Esophagus muscularis mucosa (tissue), 4 donors: ENCODE measurements around the gene PHC3. TPM values are rescaled to one million over a fixed set of nuclear protein-coding genes. Genes with fewer than 3 reads are reported as not detected.

Experiments
- DNase-seq: peaks from one replicate; pipeline ENCODE4 v3.0.0-alpha.2; 2017; ENCODE audit errors: extremely low spot score
- H3K27ac ChIP-seq, 4 donors: fragments of 200-600 bp; sonication (generic); replicated peaks in 1 of 4; 1 replicate in 3 of 4; 2 replicates in 1 of 4; pipeline ENCODE4 v1.5.1; 2016 to 2019; ENCODE audit warnings: mild to moderate bottlenecking in 1 of 4
- H3K27me3 ChIP-seq, 4 donors: fragments of 200-600 bp; sonication (generic); one replicate each; pipeline versions ENCODE4 v1.5.1 to v1.6.0; 2016 to 2019
- H3K36me3 ChIP-seq, 4 donors: fragments of 200-600 bp; sonication (generic); one replicate each; pipeline ENCODE4 v1.5.1; 2016 to 2019
- H3K4me1 ChIP-seq, 4 donors: fragments of 200-600 bp; sonication (generic); one replicate each; pipeline ENCODE4 v1.5.1; 2016 to 2019
- H3K4me3 ChIP-seq, 4 donors: fragments of 200-600 bp; sonication (generic); 1 replicate in 2 of 4; 2 replicates in 2 of 4; pipeline ENCODE4 v1.5.1; 2016 to 2019; ENCODE audit warnings: mild to moderate bottlenecking in 4 of 4, moderate library complexity in 1 of 4
- H3K9me3 ChIP-seq, 4 donors: fragments of 200-600 bp; sonication (generic); 1 replicate in 3 of 4; 2 replicates in 1 of 4; pipeline ENCODE4 v1.5.1; 2016 to 2019
- CTCF ChIP-seq, 3 experiments: fragments of 200-600 bp in 2 of 3; fragments of 450-650 bp in 1 of 3; sonication (generic) in 2 of 3; IDR thresholded peaks; one replicate each; pipeline ENCODE4 v1.5.1; 2017 to 2019; ENCODE audit warnings: antibody characterized with exemption in 3 of 3, mild to moderate bottlenecking in 2 of 3, moderate library complexity in 1 of 3
- EP300 ChIP-seq: sonication (generic); formaldehyde crosslinking; IDR thresholded peaks from one replicate; pipeline ENCODE4 v1.6.1; 2017; ENCODE audit warnings: antibody characterized with exemption
- POLR2A ChIP-seq: fragments of 450-650 bp; IDR thresholded peaks from one replicate; pipeline ENCODE4 v1.6.1; 2017; ENCODE audit warnings: antibody characterized with exemption, moderate library complexity, mild to moderate bottlenecking, low read depth
- POLR2AphosphoS5 ChIP-seq, 2 donors: sonication (generic); formaldehyde crosslinking; IDR thresholded peaks; one replicate each; pipeline ENCODE4 v1.6.1; 2017; ENCODE audit warnings: antibody characterized with exemption in 2 of 2
- WGBS: methylation state at CpG from one replicate; pipeline ENCODE4 v1.1.5; 2018; 5-methylcytosine and 5-hydroxymethylcytosine counted together
- intact Hi-C: fragments of 100-400 bp; cut with DNase I; formaldehyde crosslinking; loops from one replicate; pipeline ENCODE4 v1.15.1; 2023
- total RNA-seq, 4 donors: library from RNA; depleted of rRNA; stranded (reverse); fragments of >200 nt; gene quantifications; one replicate each; pipeline versions ENCODE4 v1.1.0 to v1.2.1, GENCODE V29; 2016

Gene PHC3
- total RNA-seq, 4 donors from 2014 or later = 53.7 to 83.1 (median 70.8) TPM

DNA sequence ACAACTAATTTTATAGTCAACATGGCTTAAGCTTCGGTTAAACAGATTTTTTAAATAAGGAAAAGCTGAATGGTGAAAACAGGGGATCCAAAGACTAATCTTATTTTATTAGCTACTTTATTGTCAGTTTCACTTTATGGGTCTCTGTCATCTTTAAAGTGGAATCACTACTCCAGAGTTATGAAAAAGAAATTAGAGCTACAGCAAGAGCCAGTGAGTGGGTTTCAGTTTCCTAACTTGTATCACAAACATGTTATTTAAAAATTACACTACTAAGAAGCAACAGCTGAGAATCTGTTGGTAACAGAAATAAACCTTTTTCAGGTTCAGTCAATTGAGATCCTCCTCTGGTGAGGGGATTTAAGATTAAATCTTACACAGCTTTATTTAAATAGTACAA lies 10.0 kb downstream of the PHC3 start:
- intact Hi-C loops = no loop called here

DNA sequence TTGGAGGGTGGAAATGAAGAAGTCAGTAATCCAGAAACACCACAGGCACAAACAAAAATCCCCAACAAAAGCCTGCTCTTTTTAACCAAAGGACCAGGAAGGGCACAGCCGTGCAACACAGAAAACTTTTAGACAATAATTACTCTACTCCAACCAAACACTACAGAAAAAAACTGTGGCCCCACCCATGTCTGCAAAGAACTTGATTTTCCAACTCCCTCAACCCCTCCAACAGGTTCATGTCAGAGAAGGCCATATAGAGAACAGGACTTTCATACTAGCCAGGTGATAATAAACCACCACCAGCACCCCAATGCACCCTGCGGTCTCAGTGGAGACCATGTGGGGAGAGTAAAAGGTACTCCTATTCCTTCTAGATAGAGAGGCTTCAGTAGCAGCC lies 16.8 kb downstream of the PHC3 start:
- peak overlapping the region in 1 of 4 donors; percentile 28 for H3K27ac ChIP-seq
- no peaks in the 10 kb centered on the region for H3K9me3 ChIP-seq
- H3K4me3 ChIP-seq = no peak overlapping the region
- no peak for DNase-seq
- 61% methylated on average over 2 of the region's 2 CpGs for WGBS
- TF ChIP-seq EP300 = no peak
- TF ChIP-seq POLR2AphosphoS5 (IDR thresholded peaks at IDR 0.05) = no peak
- TF ChIP-seq POLR2A = no peak
- TF ChIP-seq CTCF (IDR thresholded peaks at IDR 0.05) = no peak
- intact Hi-C loops = no loop called here
- H3K27me3 ChIP-seq = no peaks in the 10 kb centered on the region
- H3K4me1 ChIP-seq = peaks cover 15 to 53% (median 45%) of the 10 kb centered on the region in 4 donors
- H3K36me3 ChIP-seq = peaks cover 1 to 77% (median 54%) of the 10 kb centered on the region in 4 donors

More for the DNA sequence above, 10.0 kb downstream of the PHC3 start:
- H3K36me3 ChIP-seq = peaks cover 43 to 99% (median 76%) of the 10 kb centered on the region in 4 donors
- no peak overlapping the region for H3K4me3 ChIP-seq
- H3K4me1 ChIP-seq = peaks cover 9 to 63% (median 52%) of the 10 kb centered on the region in 4 donors
- TF ChIP-seq EP300 (no peak), POLR2A (no peak), CTCF (IDR thresholded peaks at IDR 0.05) (no peak)
- 81% methylated on average over 1 of the region's 1 CpG for WGBS
- H3K27me3 ChIP-seq = no peaks in the 10 kb centered on the region
- DNase-seq = no peak
- H3K9me3 ChIP-seq = no peaks in the 10 kb centered on the region
- no peak overlapping the region for H3K27ac ChIP-seq

- Histone ChIP-seq H3K27ac (peak overlapping the region in 1 of 4 donors; percentile 28), H3K4me3 (no peak overlapping the region), H3K9me3 (no peaks in the 10 kb centered on the region), H3K36me3 (peaks cover 0 to 71% (median 48%) of the 10 kb centered on the region in 4 donors), H3K4me1 (peaks cover 15 to 50% (median 47%) of the 10 kb centered on the region in 4 donors), H3K27me3 (no peaks in the 10 kb centered on the region)
- WGBS = 92% methylated on average over 4 of the region's 4 CpGs
- no peak for DNase-seq
- intact Hi-C loops = no loop called here
- no peak for TF ChIP-seq POLR2AphosphoS5 (IDR thresholded peaks at IDR 0.05)
- no peak for TF ChIP-seq CTCF (IDR thresholded peaks at IDR 0.05)
- TF ChIP-seq POLR2A = no peak
- no peak for TF ChIP-seq EP300
Measured at GRCh38 chr3:170163956-170164645, 17.4 kb downstream of the PHC3 start.

GRCh38 chr3:170162630-170163029 lies 18.9 kb downstream of the PHC3 start:
- no peaks in the 10 kb centered on the region for H3K9me3 ChIP-seq
- intact Hi-C loops = no loop called here
- peaks cover 0 to 67% (median 45%) of the 10 kb centered on the region in 4 donors for H3K36me3 ChIP-seq
- no peak overlapping the region for H3K4me3 ChIP-seq
- H3K4me1 ChIP-seq = peaks cover 15 to 57% (median 51%) of the 10 kb centered on the region in 4 donors
- no peak for TF ChIP-seq POLR2AphosphoS5 (IDR thresholded peaks at IDR 0.05)
- no peak for TF ChIP-seq CTCF (IDR thresholded peaks at IDR 0.05)
- TF ChIP-seq POLR2A = no peak
- no peak for DNase-seq
- H3K27me3 ChIP-seq = no peaks in the 10 kb centered on the region
- H3K27ac ChIP-seq = no peak overlapping the region

GRCh38 chr3:170162052-170162451 lies 19.5 kb downstream of the PHC3 start:
- intact Hi-C loops = no loop called here
- peaks cover 15 to 61% (median 52%) of the 10 kb centered on the region in 4 donors for H3K4me1 ChIP-seq
- TF ChIP-seq POLR2AphosphoS5 (IDR thresholded peaks at IDR 0.05) = no peak
- no peak for TF ChIP-seq EP300
- no peak for TF ChIP-seq CTCF (IDR thresholded peaks at IDR 0.05)
- TF ChIP-seq POLR2A = no peak
- no peaks in the 10 kb centered on the region for H3K27me3 ChIP-seq
- DNase-seq = no peak
- H3K4me3 ChIP-seq = no peak overlapping the region
- H3K36me3 ChIP-seq = peaks cover 0 to 61% (median 40%) of the 10 kb centered on the region in 4 donors
- no peak overlapping the region for H3K27ac ChIP-seq
- no peaks in the 10 kb centered on the region for H3K9me3 ChIP-seq
